ENCODE results near the gene HBEGF.

HBEGF gene

DNA sequence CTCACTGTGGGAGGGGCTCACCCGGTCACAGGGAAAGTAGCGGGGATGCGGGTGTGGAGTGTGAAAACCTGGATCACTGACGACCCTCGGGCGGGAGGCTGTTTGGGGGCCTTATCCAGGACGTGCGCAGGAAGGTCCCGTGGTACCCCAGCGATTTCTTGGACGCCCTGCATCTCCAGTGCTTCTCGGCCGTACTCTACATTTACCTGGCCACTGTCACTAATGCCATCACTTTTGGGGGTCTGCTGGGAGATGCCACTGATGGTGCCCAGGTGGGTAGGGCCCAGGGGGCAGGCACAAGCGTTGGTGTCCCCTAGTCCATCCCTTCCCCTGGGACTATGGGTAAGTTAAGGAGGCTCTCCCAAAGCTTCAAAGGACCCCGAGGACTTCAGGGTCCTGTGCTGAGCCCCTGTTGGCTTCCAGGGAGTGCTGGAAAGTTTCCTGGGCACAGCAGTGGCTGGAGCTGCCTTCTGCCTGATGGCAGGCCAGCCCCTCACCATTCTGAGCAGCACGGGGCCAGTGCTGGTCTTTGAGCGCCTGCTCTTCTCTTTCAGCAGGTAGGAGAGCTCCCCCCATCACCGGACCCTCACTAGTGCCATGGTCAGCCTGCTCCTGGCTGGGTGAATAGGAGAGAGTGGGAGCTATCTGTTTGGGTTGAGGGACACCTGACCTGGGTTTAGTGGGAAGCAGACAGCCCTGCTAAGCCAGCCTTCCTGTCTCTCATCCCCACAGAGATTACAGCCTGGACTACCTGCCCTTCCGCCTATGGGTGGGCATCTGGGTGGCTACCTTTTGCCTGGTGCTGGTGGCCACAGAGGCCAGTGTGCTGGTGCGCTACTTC is 17.4 kb upstream of the HBEGF start:
- TF ChIP-seq, protein P1, sequence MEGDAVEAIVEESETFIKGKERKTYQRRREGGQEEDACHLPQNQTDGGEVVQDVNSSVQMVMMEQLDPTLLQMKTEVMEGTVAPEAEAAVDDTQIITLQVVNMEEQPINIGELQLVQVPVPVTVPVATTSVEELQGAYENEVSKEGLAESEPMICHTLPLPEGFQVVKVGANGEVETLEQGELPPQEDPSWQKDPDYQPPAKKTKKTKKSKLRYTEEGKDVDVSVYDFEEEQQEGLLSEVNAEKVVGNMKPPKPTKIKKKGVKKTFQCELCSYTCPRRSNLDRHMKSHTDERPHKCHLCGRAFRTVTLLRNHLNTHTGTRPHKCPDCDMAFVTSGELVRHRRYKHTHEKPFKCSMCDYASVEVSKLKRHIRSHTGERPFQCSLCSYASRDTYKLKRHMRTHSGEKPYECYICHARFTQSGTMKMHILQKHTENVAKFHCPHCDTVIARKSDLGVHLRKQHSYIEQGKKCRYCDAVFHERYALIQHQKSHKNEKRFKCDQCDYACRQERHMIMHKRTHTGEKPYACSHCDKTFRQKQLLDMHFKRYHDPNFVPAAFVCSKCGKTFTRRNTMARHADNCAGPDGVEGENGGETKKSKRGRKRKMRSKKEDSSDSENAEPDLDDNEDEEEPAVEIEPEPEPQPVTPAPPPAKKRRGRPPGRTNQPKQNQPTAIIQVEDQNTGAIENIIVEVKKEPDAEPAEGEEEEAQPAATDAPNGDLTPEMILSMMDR (IDR thresholded peaks at IDR 0.05; ENCODE audit: unreplicated experiment in 3 of 3), result no peak
- Mint-ChIP-seq H3K4me1 (no peaks in the 10 kb centered on the region), H3K4me3 (peak overlapping the region in 1 of 3 experiments; percentile 70)

DNA sequence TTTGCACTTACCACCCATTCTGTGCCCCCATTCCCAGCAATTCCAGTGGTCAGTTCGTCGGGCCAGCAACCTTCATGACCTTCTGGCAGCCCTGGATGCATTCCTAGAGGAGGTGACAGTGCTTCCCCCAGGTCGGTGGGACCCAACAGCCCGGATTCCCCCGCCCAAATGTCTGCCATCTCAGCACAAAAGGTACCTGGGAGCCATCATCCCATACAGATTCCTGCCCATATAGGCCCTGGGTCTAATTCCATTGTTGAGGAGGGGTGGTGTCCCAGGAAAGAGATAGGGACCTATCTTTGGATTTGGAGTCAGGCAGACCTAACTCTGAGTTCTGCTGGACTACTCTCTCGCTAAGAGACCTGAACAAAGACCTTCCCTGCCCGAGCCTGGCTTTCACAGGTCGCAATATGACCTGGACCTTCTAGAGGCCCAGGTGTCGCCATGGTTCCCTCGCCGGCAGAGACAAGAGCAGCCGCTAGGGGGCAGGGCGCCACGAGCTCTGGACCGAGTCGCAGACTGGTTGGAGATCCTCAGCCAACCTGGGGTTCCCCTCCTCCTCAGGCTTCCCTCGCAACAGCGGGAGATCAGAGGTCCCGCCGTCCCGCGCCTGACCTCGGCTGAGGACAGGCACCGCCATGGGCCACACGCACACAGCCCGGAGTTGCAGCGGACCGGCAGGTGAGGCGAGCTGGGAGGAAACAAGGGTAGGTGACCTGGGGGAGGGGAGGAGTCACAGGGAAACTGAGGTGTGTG is 16.6 kb upstream of the HBEGF start:
- TF ChIP-seq, protein P1 (IDR thresholded peaks at IDR 0.05; ENCODE audit: unreplicated experiment in 3 of 3), result peak; percentile 83 to 95 (median 88)
- H3K27me3 Mint-ChIP-seq (ENCODE audit: low read depth), result no peaks in the 10 kb centered on the region
- H3K27ac Mint-ChIP-seq, result no peak overlapping the region
- peak overlapping the region in 2 of 3 experiments; percentile 62 to 70 for H3K4me3 Mint-ChIP-seq
- H3K9me3 Mint-ChIP-seq, result no peaks in the 10 kb centered on the region
- H3K36me3 Mint-ChIP-seq (ENCODE audit: low read depth), result no peaks in the 10 kb centered on the region
- H3K4me1 Mint-ChIP-seq, result no peaks in the 10 kb centered on the region

More for the DNA sequence above, 17.4 kb upstream of the HBEGF start:
- Mint-ChIP-seq H3K27ac (no peak overlapping the region), H3K9me3 (no peaks in the 10 kb centered on the region), H3K27me3 (ENCODE audit: low read depth) (peaks cover under 1% of the 10 kb centered on the region), H3K36me3 (ENCODE audit: low read depth) (no peaks in the 10 kb centered on the region)

DNA sequence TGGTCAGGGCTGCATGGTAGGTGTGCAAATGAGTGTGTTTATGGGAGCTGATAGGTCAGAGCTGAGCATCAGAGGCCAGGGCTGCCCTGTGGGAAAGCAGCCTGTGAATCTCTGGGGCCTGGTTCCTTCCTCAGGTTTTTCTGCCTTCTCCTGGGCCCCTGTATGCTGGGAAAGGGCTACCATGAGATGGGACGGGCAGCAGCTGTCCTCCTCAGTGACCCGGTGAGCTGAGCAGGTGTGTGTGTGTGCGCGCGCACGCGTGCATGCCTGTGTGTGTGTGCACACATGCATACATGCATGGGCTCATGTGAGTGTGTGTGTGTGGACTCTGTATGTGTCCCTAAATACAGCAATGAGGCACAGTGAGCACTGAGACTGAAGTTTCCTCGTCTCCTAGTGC is 15.9 kb upstream of the HBEGF start:
- no peaks in the 10 kb centered on the region for H3K27me3 Mint-ChIP-seq (ENCODE audit: low read depth)
- TF ChIP-seq, protein P1 (IDR thresholded peaks at IDR 0.05; ENCODE audit: unreplicated experiment in 3 of 3), result no peak
- no peak overlapping the region for H3K27ac Mint-ChIP-seq
- no peak overlapping the region for H3K4me3 Mint-ChIP-seq
- H3K4me1 Mint-ChIP-seq, result peaks cover 5% of the 10 kb centered on the region
- H3K9me3 Mint-ChIP-seq, result no peaks in the 10 kb centered on the region
- H3K36me3 Mint-ChIP-seq (ENCODE audit: low read depth), result no peaks in the 10 kb centered on the region

DNA sequence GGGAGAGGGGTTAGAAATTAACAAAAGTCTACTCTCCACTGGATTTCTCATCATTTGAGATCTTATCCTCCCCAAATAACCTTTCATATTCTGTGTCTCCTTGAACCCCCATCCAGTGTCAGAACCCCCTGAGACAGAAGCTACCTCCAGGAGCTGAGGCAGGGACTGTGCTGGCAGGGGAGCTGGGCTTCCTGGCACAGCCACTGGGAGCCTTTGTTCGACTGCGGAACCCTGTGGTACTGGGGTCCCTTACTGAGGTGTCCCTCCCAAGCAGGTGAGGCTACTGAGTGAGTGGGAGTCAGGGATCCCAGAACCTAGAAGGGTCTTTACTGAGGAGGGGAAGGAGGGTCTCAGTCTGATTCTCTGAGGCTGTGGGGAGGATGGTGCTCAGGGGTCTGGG is 15.5 kb upstream of the HBEGF start:
- Mint-ChIP-seq H3K9me3 (no peaks in the 10 kb centered on the region), H3K27me3 (ENCODE audit: low read depth) (no peaks in the 10 kb centered on the region), H3K4me3 (no peak overlapping the region), H3K27ac (no peak overlapping the region), H3K36me3 (ENCODE audit: low read depth) (no peaks in the 10 kb centered on the region), H3K4me1 (peaks cover 5% of the 10 kb centered on the region)
- TF ChIP-seq, protein P1 (IDR thresholded peaks at IDR 0.05; ENCODE audit: unreplicated experiment in 3 of 3), result no peak

DNA sequence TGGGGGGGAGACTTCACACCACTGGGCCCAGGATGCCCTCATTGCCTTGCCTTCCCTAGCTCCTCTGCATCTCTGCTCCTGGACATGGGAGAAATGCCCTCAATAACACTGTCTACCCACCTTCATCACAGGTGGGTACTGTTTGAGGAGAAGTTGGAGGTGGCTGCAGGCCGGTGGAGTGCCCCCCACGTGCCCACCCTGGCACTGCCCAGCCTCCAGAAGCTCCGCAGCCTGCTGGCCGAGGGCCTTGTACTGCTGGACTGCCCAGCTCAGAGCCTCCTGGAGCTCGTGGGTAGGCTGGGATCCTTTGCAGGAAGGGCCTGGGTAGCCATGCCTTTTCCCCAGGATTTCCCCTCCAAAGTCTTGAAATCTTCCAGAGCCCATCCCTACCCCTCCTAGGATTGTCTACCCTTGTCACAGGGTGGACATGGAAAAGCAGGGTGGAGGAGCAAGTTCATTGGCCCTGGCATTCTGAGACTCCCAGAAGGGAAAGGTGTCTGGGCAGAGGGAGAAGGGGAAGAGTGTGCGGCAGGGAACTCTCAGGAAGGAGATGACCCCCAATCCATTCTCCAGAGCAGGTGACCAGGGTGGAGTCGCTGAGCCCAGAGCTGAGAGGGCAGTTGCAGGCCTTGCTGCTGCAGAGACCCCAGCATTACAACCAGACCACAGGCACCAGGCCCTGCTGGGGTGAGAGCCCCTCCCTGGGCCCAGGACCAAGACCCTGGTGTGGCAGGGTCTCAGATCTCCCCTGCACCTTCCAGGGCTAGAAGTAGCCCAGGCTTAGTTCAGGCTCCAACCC is 14.5 kb upstream of the HBEGF start:
- no peaks in the 10 kb centered on the region for H3K27me3 Mint-ChIP-seq (ENCODE audit: low read depth)
- peaks cover 5% of the 10 kb centered on the region for H3K4me1 Mint-ChIP-seq
- H3K27ac Mint-ChIP-seq, result no peak overlapping the region
- H3K9me3 Mint-ChIP-seq, result no peaks in the 10 kb centered on the region
- no peak overlapping the region for H3K4me3 Mint-ChIP-seq
- H3K36me3 Mint-ChIP-seq (ENCODE audit: low read depth), result no peaks in the 10 kb centered on the region
- TF ChIP-seq, protein P1 (IDR thresholded peaks at IDR 0.05; ENCODE audit: unreplicated experiment in 3 of 3), result no peak

Measured in nephron (organoid).